IMR-90 (cell line): ENCODE measurements around the gene PCDHGA6. TPM values are rescaled to one million over a fixed set of nuclear protein-coding genes. Genes with fewer than 3 reads are reported as not detected.

Source experiments
- ATAC-seq: fragments of 200-7000 bp; cut with Tn5 transposase; 2 replicates; pipeline ENCODE4 v1.9.1; 2020; ENCODE audit warnings: low read depth, mild to moderate bottlenecking, moderate library complexity
- BruUV-seq: library from RNA; stranded (reverse); fragments of 400-500 nt; replicated peaks from 2 replicates; lab custom pipeline; 2021; lab: Mats Ljungman, UMichigan
- CTCF ChIA-PET: fragments of 300-600 bp; formaldehyde crosslinking; extraction: SDS; loops from one replicate; lab custom pipeline; 2021; ENCODE audit warnings: antibody characterized with exemption; lab: Yijun Ruan, JAX
- POLR2A ChIA-PET: fragments of 300-600 bp; sonication (Branson Sonifier 250); formaldehyde crosslinking; loops from one replicate; lab custom pipeline; 2022; ENCODE audit warnings: antibody characterized with exemption; ENCODE audit not compliant: unreplicated experiment; lab: Charles Lee
- DNase-seq: peaks from one replicate; pipeline ENCODE4 v3.0.0; 2013
- H2AFZ ChIP-seq: replicated peaks from 2 replicates; pipeline ENCODE3; 2013; ENCODE audit warnings: low read length, mild to moderate bottlenecking; ENCODE audit not compliant: poor library complexity
- H2AK5ac ChIP-seq: 2 replicates; pipeline ENCODE4 v1.6.1; 2013; ENCODE audit warnings: low read depth, low read length, inconsistent platforms
- H2AK9ac ChIP-seq: replicated peaks from 2 replicates; pipeline ENCODE3; 2013; ENCODE audit warnings: mild to moderate bottlenecking, low read depth, low read length, moderate library complexity; ENCODE audit not compliant: poor library complexity
- H2BK120ac ChIP-seq: 2 replicates; pipeline ENCODE4 v1.6.1; 2013; ENCODE audit warnings: low read depth, low read length, inconsistent platforms
- H2BK15ac ChIP-seq: 3 replicates; pipeline ENCODE4 v1.6.1; 2013; ENCODE audit warnings: low read depth, low read length, inconsistent platforms
- H2BK20ac ChIP-seq: 2 replicates; pipeline ENCODE4 v1.6.1; 2013; ENCODE audit warnings: low read depth, mild to moderate bottlenecking, inconsistent platforms, low read length, moderate library complexity
- H2BK5ac ChIP-seq: 2 replicates; pipeline ENCODE4 v1.6.1; 2013; ENCODE audit warnings: mild to moderate bottlenecking, low read depth, low read length, inconsistent platforms; ENCODE audit not compliant: poor library complexity, severe bottlenecking
- H3K14ac ChIP-seq: replicated peaks from 2 replicates; pipeline ENCODE4 v1.6.1; 2013; ENCODE audit warnings: low read depth, low read length, inconsistent platforms
- H3K18ac ChIP-seq: 2 replicates; pipeline ENCODE4 v1.6.1; 2013; ENCODE audit warnings: low read depth, low read length, control low read depth
- H3K23ac ChIP-seq: 2 replicates; pipeline ENCODE4 v1.6.1; 2013; ENCODE audit warnings: low read depth, low read length, inconsistent platforms
- H3K27ac ChIP-seq: 2 replicates; pipeline ENCODE4 v1.5.1; 2013; ENCODE audit warnings: mild to moderate bottlenecking, control low read depth, low read length; ENCODE audit not compliant: insufficient read depth
- H3K27me3 ChIP-seq: 2 replicates; pipeline ENCODE4 v1.6.1; 2013; ENCODE audit warnings: low read length; ENCODE audit not compliant: control insufficient read depth, insufficient read depth
- H3K36me3 ChIP-seq: 2 replicates; pipeline ENCODE4 v1.6.1; 2013; ENCODE audit warnings: low read length, mixed read lengths; ENCODE audit not compliant: control insufficient read depth, insufficient read depth
- H3K4ac ChIP-seq: 2 replicates; pipeline ENCODE4 v1.6.1; 2013; ENCODE audit warnings: low read depth, low read length, inconsistent platforms
- H3K4me1 ChIP-seq: 2 replicates; pipeline ENCODE4 v1.6.1; 2013; ENCODE audit warnings: low read length, mixed read lengths; ENCODE audit not compliant: control insufficient read depth, insufficient read depth
- H3K4me2 ChIP-seq: 2 replicates; pipeline ENCODE4 v1.6.1; 2013; ENCODE audit warnings: low read depth, mild to moderate bottlenecking, control low read depth, low read length, moderate library complexity
- H3K4me3 ChIP-seq: 2 replicates; pipeline ENCODE4 v1.5.1; 2013; ENCODE audit warnings: low read depth, mild to moderate bottlenecking, control low read depth, low read length, moderate library complexity; ENCODE audit not compliant: insufficient read depth
- H3K56ac ChIP-seq: 2 replicates; pipeline ENCODE4 v1.6.1; 2013; ENCODE audit warnings: low read length, inconsistent platforms; ENCODE audit not compliant: insufficient read depth; ENCODE audit errors: extremely low read depth
- H3K79me1 ChIP-seq, 2 experiments: 2 replicates each; pipeline ENCODE4 v1.6.1; 2013; ENCODE audit warnings: low read length in 2 of 2, inconsistent platforms in 1 of 2, low read depth in 1 of 2
- H3K9ac ChIP-seq: 2 replicates; pipeline ENCODE4 v1.6.1; 2013; ENCODE audit warnings: low read depth, low read length, control low read depth
- H3K9me1 ChIP-seq: 2 replicates; pipeline ENCODE4 v1.6.1; 2013; ENCODE audit warnings: low read length, inconsistent platforms; ENCODE audit not compliant: insufficient read depth
- H3K9me3 ChIP-seq: 2 replicates; pipeline ENCODE4 v1.6.1; 2013; ENCODE audit warnings: low read length; ENCODE audit not compliant: control insufficient read depth, insufficient read depth
- H4K20me1 ChIP-seq: 2 replicates; pipeline ENCODE4 v1.6.1; 2013; ENCODE audit warnings: low read length, inconsistent platforms; ENCODE audit not compliant: insufficient read depth
- H4K5ac ChIP-seq: 2 replicates; pipeline ENCODE4 v1.6.1; 2013; ENCODE audit warnings: mild to moderate bottlenecking, low read depth, low read length, control low read depth
- H4K8ac ChIP-seq, 2 experiments: 2 replicates each; pipeline ENCODE4 v1.6.1; 2013; ENCODE audit warnings: low read depth in 2 of 2, low read length in 2 of 2, control low read depth in 1 of 2, inconsistent platforms in 1 of 2
- H4K91ac ChIP-seq: 2 replicates; pipeline ENCODE4 v1.6.1; 2013; ENCODE audit warnings: low read depth, low read length, inconsistent platforms; ENCODE audit not compliant: insufficient read depth
- BHLHE40 ChIP-seq: fragments of 150-350 bp; IDR thresholded peaks from 2 replicates; pipeline ENCODE4 v1.6.1; 2016; ENCODE audit warnings: mild to moderate bottlenecking, low read depth, low read length
- CEBPB ChIP-seq: IDR thresholded peaks from 2 replicates; pipeline ENCODE4 v1.6.1; 2012; ENCODE audit warnings: low read depth, low read length, improper control_type of control experiment
- CHD1 ChIP-seq: IDR thresholded peaks from 2 replicates; pipeline ENCODE4 v1.6.1; 2012; ENCODE audit warnings: low read depth, low read length, improper control_type of control experiment
- FOS ChIP-seq: fragments of 150-350 bp; IDR thresholded peaks from 2 replicates; pipeline ENCODE4 v1.6.1; 2016; ENCODE audit warnings: low read depth, low read length
- MAFK ChIP-seq: IDR thresholded peaks from 2 replicates; pipeline ENCODE4 v1.6.1; 2012; ENCODE audit warnings: low read depth, low read length, improper control_type of control experiment
- MAZ ChIP-seq: IDR thresholded peaks from 2 replicates; pipeline ENCODE4 v1.6.1; 2012; ENCODE audit warnings: low read depth, mild to moderate bottlenecking, low read length, improper control_type of control experiment, moderate library complexity, borderline replicate concordance
- NFE2L2 ChIP-seq: fragments of 150-350 bp; IDR thresholded peaks from 2 replicates; pipeline ENCODE4 v1.6.1; 2016; ENCODE audit warnings: low read depth, mild to moderate bottlenecking, low read length
- POLR2A ChIP-seq: IDR thresholded peaks from 2 replicates; pipeline ENCODE4 v1.6.1; 2012; ENCODE audit warnings: mild to moderate bottlenecking, low read depth, low read length
- RCOR1 ChIP-seq: IDR thresholded peaks from 2 replicates; pipeline ENCODE4 v1.6.1; 2012; ENCODE audit warnings: mild to moderate bottlenecking, low read length, improper control_type of control experiment; ENCODE audit not compliant: insufficient replicate concordance
- RFX5 ChIP-seq: IDR thresholded peaks from 2 replicates; pipeline ENCODE4 v1.8.0; 2012; ENCODE audit warnings: low read depth, mild to moderate bottlenecking, low read length, moderate library complexity
- SMC3 ChIP-seq: fragments of 150-350 bp; IDR thresholded peaks from 2 replicates; pipeline ENCODE4 v1.6.1; 2016; ENCODE audit warnings: low read depth, mild to moderate bottlenecking, antibody characterized with exemption, low read length, moderate library complexity
- WGBS, 2 experiments: methylation state at CpG; one replicate each; pipeline versions ENCODE4 v1.1.5 to v1.1.7; 2013; ENCODE audit warnings: missing lambda C conversion rate in 2 of 2; ENCODE audit not compliant: insufficient read length in 1 of 2; ENCODE audit errors: extremely low coverage in 2 of 2; 5-methylcytosine and 5-hydroxymethylcytosine counted together
- dilution Hi-C: fragments of 300-500 bp; cut with HindIII; formaldehyde crosslinking; loops from one replicate; pipeline ENCODE4 v1.14.3; 2018; ENCODE audit warnings: low sequenced_read_pairs; ENCODE audit not compliant: unreplicated experiment
- in situ Hi-C: fragments of 300-500 bp; cut with MboI; formaldehyde crosslinking; loops from 3 replicates; pipeline ENCODE4 v1.14.3; 2019; ENCODE audit warnings: low sequenced_read_pairs, inconsistent platforms, mixed read lengths
- intact Hi-C: fragments of 100-400 bp; cut with micrococcal nuclease; formaldehyde crosslinking; loops from 2 replicates; pipeline ENCODE4 v1.10.0; 2022
- polyA plus RNA-seq, 3 experiments: library from polyadenylated mRNA; depleted of rRNA; stranded (reverse); fragments of >200 nt; gene quantifications; 2 replicates each; pipeline ENCODE4 v1.2.3, GENCODE V29; 2012; ENCODE audit warnings: low replicate concordance in 1 of 3
- total RNA-seq: library from RNA; depleted of rRNA; stranded (reverse); fragments of >200 nt; gene quantifications from 2 replicates; pipeline ENCODE4 v1.2.3, GENCODE V29; 2012
- TF ChIP-seq, protein P1 (sequence below): fragments of 150-350 bp; IDR thresholded peaks from 2 replicates; pipeline ENCODE4 v1.6.1; 2017; ENCODE audit warnings: mild to moderate bottlenecking, antibody characterized with exemption, low read length, low read depth
- TF ChIP-seq, protein P2 (sequence below): conservative IDR thresholded peaks from 2 replicates; pipeline ENCODE4 v1.5.1; 2012; ENCODE audit warnings: mild to moderate bottlenecking, low read depth, low read length, improper control_type of control experiment
- TF ChIP-seq, protein P3 (sequence below): fragments of 150-350 bp; IDR thresholded peaks from 2 replicates; pipeline ENCODE4 v1.6.1; 2016; ENCODE audit warnings: low read depth, mild to moderate bottlenecking, low read length, moderate library complexity, borderline replicate concordance

The PCDHGA6 gene
- total and polyA plus RNA-seq, 2 of the 4 experiments (the other 2 are of a cell fraction) = 4.1 to 4.7 TPM

DNA sequence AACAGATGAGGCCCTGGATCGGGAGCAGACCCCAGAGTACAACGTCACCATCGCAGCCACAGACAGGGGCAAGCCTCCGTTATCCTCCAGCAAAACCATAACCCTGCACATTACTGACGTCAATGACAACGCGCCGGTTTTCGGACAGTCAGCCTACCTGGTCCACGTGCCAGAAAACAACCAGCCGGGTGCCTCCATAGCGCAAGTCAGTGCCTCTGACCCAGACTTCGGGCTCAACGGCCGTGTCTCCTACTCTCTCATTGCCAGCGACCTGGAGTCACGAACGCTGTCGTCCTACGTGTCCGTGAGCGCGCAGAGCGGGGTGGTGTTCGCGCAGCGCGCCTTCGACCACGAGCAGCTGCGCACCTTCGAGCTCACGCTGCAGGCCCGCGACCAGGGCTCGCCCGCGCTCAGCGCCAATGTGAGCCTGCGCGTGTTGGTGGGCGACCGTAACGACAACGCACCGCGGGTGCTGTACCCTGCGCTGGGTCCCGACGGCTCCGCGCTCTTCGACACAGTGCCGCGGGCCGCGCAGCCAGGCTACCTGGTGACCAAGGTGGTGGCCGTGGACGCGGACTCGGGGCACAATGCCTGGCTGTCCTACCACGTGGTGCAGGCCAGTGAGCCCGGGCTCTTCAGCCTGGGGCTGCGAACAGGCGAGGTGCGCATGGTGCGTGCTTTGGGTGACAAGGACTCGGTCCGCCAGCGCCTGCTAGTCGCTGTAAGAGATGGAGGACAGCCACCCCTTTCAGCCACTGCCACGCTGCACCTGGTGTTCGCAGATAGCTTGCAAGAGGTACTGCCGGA, 45.6 kb downstream of the PCDHGA6 start:
- BruUV-seq = no TSS peak
- H2AK5ac ChIP-seq = no peak overlapping the region
- H2AK9ac ChIP-seq = no peak overlapping the region
- no peaks in the 10 kb centered on the region for H3K27me3 ChIP-seq
- H3K4me2 ChIP-seq = no peak overlapping the region
- H4K20me1 ChIP-seq = no peaks in the 10 kb centered on the region
- no peak overlapping the region for H2BK120ac ChIP-seq
- H4K91ac ChIP-seq = no peak overlapping the region
- dilution Hi-C loops = no loop called here
- H2BK20ac ChIP-seq = no peak overlapping the region
- ChIA-PET CTCF (interaction anchor here (1.3 to 3.8 kb wide), 3 partner anchors 105 to 141 kb away, joined by 5 to 34 read pairs (median 19); no protein-coding TSS in a partner anchor), POLR2A (no interaction called here)
- intact Hi-C loops = loop anchor here (5.0 kb wide), 1 partner anchor 58 kb away; the partner anchor contains the start of gene PCDHGC3
- peaks cover 53% of the 10 kb centered on the region for H3K9me3 ChIP-seq
- DNase-seq (no peak), ATAC-seq (no peak)
- no peaks in the 10 kb centered on the region for H3K4me1 ChIP-seq
- H3K27ac ChIP-seq = no peak overlapping the region
- no peak overlapping the region for H3K23ac ChIP-seq
- H2BK15ac ChIP-seq = no peak overlapping the region
- 50% methylated on average over 58 of the region's 74 CpGs; no CpG with 5 or more reads in 1 of the 2 experiments for WGBS, 2 experiments
- H3K4me3 ChIP-seq = no peak overlapping the region
- H3K14ac ChIP-seq = no peak overlapping the region
- H3K36me3 ChIP-seq = peaks cover 29% of the 10 kb centered on the region
- no peaks in the 10 kb centered on the region for H3K9me1 ChIP-seq
- in situ Hi-C loops = loop anchor here (5.0 kb wide), 1 partner anchor 143 kb away; no protein-coding TSS in a partner anchor
- peaks cover 23 to 25% of the 10 kb centered on the region in 2 experiments for H3K79me1 ChIP-seq
- H3K18ac ChIP-seq = no peak overlapping the region
- no peak overlapping the region for H3K56ac ChIP-seq
- H2BK5ac ChIP-seq = no peak overlapping the region
- no peak overlapping the region for H3K4ac ChIP-seq
- H2AFZ ChIP-seq = peak overlapping the region; percentile 25
- no peak overlapping the region for H4K8ac ChIP-seq
- H4K5ac ChIP-seq = no peak overlapping the region
- H3K9ac ChIP-seq = no peak overlapping the region
- TF ChIP-seq CEBPB (no peak), MAZ (no peak), NFE2L2 (no peak), FOS (no peak), MAFK (no peak), CHD1 (no peak), RFX5 (no peak), SMC3 (no peak), POLR2A (no peak), BHLHE40 (no peak), RCOR1 (no peak)
- TF ChIP-seq, protein P1, sequence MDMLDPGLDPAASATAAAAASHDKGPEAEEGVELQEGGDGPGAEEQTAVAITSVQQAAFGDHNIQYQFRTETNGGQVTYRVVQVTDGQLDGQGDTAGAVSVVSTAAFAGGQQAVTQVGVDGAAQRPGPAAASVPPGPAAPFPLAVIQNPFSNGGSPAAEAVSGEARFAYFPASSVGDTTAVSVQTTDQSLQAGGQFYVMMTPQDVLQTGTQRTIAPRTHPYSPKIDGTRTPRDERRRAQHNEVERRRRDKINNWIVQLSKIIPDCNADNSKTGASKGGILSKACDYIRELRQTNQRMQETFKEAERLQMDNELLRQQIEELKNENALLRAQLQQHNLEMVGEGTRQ = no peak
- TF ChIP-seq, protein P2, sequence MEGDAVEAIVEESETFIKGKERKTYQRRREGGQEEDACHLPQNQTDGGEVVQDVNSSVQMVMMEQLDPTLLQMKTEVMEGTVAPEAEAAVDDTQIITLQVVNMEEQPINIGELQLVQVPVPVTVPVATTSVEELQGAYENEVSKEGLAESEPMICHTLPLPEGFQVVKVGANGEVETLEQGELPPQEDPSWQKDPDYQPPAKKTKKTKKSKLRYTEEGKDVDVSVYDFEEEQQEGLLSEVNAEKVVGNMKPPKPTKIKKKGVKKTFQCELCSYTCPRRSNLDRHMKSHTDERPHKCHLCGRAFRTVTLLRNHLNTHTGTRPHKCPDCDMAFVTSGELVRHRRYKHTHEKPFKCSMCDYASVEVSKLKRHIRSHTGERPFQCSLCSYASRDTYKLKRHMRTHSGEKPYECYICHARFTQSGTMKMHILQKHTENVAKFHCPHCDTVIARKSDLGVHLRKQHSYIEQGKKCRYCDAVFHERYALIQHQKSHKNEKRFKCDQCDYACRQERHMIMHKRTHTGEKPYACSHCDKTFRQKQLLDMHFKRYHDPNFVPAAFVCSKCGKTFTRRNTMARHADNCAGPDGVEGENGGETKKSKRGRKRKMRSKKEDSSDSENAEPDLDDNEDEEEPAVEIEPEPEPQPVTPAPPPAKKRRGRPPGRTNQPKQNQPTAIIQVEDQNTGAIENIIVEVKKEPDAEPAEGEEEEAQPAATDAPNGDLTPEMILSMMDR = no peak
- TF ChIP-seq, protein P3, sequence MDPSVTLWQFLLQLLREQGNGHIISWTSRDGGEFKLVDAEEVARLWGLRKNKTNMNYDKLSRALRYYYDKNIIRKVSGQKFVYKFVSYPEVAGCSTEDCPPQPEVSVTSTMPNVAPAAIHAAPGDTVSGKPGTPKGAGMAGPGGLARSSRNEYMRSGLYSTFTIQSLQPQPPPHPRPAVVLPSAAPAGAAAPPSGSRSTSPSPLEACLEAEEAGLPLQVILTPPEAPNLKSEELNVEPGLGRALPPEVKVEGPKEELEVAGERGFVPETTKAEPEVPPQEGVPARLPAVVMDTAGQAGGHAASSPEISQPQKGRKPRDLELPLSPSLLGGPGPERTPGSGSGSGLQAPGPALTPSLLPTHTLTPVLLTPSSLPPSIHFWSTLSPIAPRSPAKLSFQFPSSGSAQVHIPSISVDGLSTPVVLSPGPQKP = no peak
